Peyer's patch (tissue), 4 donors: ENCODE results near the gene KCNT1.

Experiments
- CTCF ChIP-seq, 6 experiments: fragments of 450-650 bp in 4 of 6; fragments of 200-600 bp in 2 of 6; sonication (generic) in 1 of 6; IDR thresholded peaks; one replicate each; pipeline ENCODE4 v1.5.1; 2017 to 2019; ENCODE audit warnings: antibody characterized with exemption in 6 of 6, mild to moderate bottlenecking in 3 of 6, moderate library complexity in 1 of 6
- POLR2A ChIP-seq, 2 donors: fragments of 450-650 bp; IDR thresholded peaks; one replicate each; pipeline ENCODE4 v1.5.1; 2017; ENCODE audit warnings: antibody characterized with exemption in 2 of 2, mild to moderate bottlenecking in 2 of 2, moderate library complexity in 2 of 2

- TF ChIP-seq CTCF (IDR thresholded peaks at IDR 0.05) (no peak), POLR2A (IDR thresholded peaks at IDR 0.05) (no peak)
Measured at GRCh38 chr9:135732569-135733257, 30.7 kb downstream of the KCNT1 start.
